AG10803 (cell line): Measurements from ENCODE around the gene SMPDL3A.

Experiments
- DNase-seq: peaks from one replicate; pipeline ENCODE4 v3.0.0; 2010; ENCODE audit warnings: low read depth
- H3K4me3 ChIP-seq: 2 replicates; pipeline ENCODE4 v1.5.1; 2011; ENCODE audit warnings: mild to moderate bottlenecking, low read length, control low read depth
- TF ChIP-seq, protein P1 (sequence below): conservative IDR thresholded peaks from 2 replicates; pipeline ENCODE4 v1.5.1; 2011; ENCODE audit warnings: mild to moderate bottlenecking, low read length, control low read depth, inconsistent platforms

SMPDL3A gene

DNA sequence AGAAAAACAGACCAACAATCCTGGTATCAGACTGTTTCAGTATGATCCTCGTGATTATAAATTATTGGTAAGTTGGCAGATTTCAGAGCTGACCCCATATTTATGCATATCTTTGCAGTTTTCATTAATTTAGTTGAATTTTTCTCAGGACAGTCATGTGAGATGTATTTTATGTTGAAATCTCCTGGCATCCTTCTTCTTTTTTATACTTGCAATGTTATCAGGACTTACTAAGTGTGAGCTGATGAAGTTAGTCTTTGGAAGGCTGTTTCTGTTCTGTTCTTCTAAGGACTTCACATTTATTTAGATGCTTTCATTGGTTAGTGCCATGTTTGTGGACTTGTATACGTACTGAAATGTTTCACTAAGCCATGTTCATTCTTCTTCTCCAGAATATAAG, 17.2 kb downstream of the SMPDL3A start:
- DNase-seq = peak; percentile 49
- TF ChIP-seq, protein P1, sequence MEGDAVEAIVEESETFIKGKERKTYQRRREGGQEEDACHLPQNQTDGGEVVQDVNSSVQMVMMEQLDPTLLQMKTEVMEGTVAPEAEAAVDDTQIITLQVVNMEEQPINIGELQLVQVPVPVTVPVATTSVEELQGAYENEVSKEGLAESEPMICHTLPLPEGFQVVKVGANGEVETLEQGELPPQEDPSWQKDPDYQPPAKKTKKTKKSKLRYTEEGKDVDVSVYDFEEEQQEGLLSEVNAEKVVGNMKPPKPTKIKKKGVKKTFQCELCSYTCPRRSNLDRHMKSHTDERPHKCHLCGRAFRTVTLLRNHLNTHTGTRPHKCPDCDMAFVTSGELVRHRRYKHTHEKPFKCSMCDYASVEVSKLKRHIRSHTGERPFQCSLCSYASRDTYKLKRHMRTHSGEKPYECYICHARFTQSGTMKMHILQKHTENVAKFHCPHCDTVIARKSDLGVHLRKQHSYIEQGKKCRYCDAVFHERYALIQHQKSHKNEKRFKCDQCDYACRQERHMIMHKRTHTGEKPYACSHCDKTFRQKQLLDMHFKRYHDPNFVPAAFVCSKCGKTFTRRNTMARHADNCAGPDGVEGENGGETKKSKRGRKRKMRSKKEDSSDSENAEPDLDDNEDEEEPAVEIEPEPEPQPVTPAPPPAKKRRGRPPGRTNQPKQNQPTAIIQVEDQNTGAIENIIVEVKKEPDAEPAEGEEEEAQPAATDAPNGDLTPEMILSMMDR = no peak
- no peak overlapping the region for H3K4me3 ChIP-seq

DNA sequence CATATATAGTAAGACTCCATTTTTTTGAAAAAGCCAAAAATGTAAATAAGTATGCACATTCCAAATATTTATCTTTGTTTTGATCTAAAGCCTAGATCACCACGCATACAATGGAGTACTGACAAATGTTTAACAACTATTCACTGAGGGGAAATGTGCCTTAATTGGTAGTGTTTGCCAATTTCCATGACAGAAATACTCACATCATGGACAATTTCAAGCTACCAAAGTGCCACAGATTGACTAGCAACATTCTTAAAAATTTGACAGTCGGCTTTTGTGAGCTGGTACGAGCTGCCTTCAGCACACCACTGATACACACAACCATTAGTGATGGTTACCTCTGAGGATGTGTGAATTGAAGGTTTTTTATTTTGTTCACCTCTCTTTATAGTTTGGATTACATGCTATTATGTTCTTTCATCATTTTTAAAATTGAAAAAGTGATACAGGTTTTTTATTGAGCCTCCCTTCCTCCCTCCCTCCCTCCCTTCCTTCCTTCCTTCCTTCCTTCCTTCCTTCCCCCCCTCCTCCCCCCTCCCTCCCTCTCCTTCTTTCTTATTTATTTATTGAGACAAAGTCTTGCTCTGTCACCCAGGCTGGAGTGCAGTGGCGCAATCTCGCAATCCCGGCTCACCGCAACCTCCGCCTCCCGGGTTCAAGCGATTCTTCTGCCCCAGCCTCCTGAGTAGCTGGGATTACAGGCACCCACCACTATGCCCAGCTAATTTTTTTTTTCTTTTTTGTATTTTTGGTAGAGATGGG, 19.2 kb downstream of the SMPDL3A start:
- H3K4me3 ChIP-seq = no peak overlapping the region
- no peak for DNase-seq
- TF ChIP-seq, protein P1 = no peak

DNA sequence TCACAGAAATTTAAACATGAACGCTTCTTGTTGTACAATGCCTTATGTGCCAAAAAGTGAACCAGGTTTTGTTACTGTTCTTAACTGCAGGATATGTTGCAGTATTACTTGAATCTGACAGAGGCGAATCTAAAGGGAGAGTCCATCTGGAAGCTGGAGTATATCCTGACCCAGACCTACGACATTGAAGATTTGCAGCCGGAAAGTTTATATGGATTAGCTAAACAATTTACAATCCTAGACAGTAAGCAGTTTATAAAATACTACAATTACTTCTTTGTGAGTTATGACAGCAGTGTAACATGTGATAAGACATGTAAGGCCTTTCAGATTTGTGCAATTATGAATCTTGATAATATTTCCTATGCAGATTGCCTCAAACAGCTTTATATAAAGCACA, 19.9 kb downstream of the SMPDL3A start:
- TF ChIP-seq, protein P1 = no peak
- no peak for DNase-seq
- no peak overlapping the region for H3K4me3 ChIP-seq

DNA sequence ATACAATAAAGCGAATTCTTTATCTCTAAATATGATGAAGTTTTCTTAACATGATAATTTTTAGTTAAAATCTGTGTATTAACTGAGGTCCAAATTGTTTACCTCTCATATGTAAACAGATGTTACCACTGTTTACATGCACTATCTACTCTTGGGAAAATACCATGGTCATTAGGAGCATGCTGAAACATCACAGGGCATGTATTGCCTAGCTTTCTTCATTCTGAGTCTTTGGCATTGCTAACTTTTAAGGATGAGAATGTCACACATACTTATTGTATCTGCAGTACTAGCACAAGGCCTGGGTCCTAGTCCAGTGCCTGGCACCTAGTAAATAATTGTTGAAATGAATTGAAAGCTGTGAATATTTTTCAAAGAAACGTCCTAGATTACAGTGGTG, 20.6 kb downstream of the SMPDL3A start:
- H3K4me3 ChIP-seq = no peak overlapping the region
- TF ChIP-seq, protein P1 = no peak
- DNase-seq = no peak

DNA sequence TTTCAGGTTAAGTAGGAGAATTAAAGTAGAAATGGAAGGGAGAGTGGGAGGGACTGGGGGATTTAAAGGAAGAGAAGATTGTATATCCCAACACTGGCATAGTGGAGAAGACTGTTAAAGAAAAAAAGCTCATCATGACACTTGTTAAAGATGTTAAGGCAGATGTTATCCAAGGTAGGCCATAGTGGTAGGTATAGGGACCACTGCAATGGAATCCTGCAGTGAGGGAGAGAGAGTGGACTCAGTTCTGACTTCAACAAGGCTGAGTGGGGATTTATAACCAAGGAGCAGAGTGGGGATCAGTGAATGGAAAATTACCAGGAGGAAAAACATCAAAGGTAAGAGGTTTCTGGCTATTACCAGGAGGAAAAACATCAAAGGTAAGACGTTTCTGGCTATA, 21.1 kb downstream of the SMPDL3A start:
- TF ChIP-seq, protein P1 = no peak
- no peak for DNase-seq
- no peak overlapping the region for H3K4me3 ChIP-seq

DNA sequence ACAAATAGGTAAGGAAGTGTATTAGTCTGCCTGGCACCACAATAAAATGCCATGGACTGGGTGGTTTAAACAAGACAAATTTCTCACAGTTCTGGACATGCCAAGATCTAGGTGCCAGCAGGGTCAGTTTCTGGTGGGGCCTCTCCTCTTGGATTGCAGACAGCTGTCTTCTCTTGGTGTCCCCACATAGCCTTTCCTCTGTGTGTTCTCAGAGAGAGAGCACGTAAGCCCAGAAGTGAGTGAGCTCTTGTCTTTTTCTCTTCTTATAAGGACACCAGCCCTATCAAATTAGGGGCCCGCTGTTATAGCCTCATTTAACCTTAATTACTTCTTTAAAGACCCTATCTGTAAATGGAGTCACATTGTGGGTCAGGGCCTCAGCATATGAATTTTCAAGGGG, 28.3 kb downstream of the SMPDL3A start:
- no peak for DNase-seq
- no peak overlapping the region for H3K4me3 ChIP-seq
- TF ChIP-seq, protein P1 = no peak

DNA sequence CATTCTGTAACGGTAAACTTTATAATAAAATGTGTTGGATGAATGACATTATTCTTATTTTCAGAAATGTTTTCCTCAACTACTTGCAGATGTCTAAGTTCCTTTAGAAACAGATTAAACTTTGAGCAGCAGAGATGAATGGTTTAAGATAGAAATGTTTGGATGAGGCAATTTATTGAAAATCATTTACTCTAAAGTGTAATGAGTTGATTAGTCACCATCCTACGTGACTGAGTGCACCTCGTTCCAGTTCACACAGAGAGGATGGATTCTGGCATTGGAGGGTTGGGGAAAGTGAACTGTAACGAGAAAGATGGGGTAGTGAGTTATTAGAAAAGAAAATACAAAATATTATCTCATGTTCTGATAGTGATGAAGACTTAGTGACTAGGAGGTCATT, 28.7 kb downstream of the SMPDL3A start:
- no peak overlapping the region for H3K4me3 ChIP-seq
- DNase-seq = peak; percentile 6
- TF ChIP-seq, protein P1 = no peak
